Heart right ventricle (tissue), 16 donors: ENCODE results near the gene HOXA1. TPM values are rescaled to one million over a fixed set of nuclear protein-coding genes. Genes with fewer than 3 reads are reported as not detected.

Experiments
- ATAC-seq, 8 donors: fragments of 200-7000 bp; cut with Tn5 transposase; one replicate each; pipeline ENCODE4 v1.9.1; 2020; ENCODE audit warnings: mild to moderate bottlenecking in 8 of 8, moderate library complexity in 8 of 8, moderate number of reproducible peaks in 1 of 8
- DNase-seq, 2 donors: peaks; one replicate each; pipeline ENCODE4 v3.0.0-alpha.2; 2020
- H3K27ac ChIP-seq, 10 donors: fragments of 200-600 bp; sonication (generic) in 2 of 10; one replicate each; pipeline versions ENCODE4 v1.5.0 to v1.8.0; 2020 to 2022; ENCODE audit warnings: mild to moderate bottlenecking in 3 of 10
- H3K27me3 ChIP-seq, 7 donors: fragments of 200-600 bp; one replicate each; pipeline ENCODE4 v1.8.0; 2021 to 2022; ENCODE audit warnings: mild to moderate bottlenecking in 2 of 7
- H3K36me3 ChIP-seq, 9 donors: fragments of 200-600 bp; sonication (generic) in 1 of 9; one replicate each; pipeline versions ENCODE4 v1.5.0 to v1.8.0; 2020 to 2022; ENCODE audit warnings: mild to moderate bottlenecking in 2 of 9
- H3K4me1 ChIP-seq, 9 donors: fragments of 200-600 bp; sonication (generic) in 1 of 9; one replicate each; pipeline versions ENCODE4 v1.5.0 to v1.8.0; 2020 to 2022; ENCODE audit warnings: mild to moderate bottlenecking in 4 of 9
- H3K4me3 ChIP-seq, 10 donors: fragments of 200-600 bp; sonication (generic) in 2 of 10; one replicate each; pipeline versions ENCODE4 v1.5.0 to v1.8.0; 2020 to 2022; ENCODE audit warnings: mild to moderate bottlenecking in 7 of 10, moderate library complexity in 2 of 10
- H3K9me3 ChIP-seq, 11 donors: fragments of 200-600 bp in 10 of 11; sonication (generic) in 2 of 11; one replicate each; pipeline versions ENCODE4 v1.5.0 to v1.8.0; 2013 to 2022; ENCODE audit warnings: mild to moderate bottlenecking in 2 of 11, control low read depth in 1 of 11, moderate library complexity in 1 of 11
- WGBS, 2 donors: extraction: QIAGEN DNeasy Blood & Tissue Kit; methylation state at CpG; one replicate each; pipeline ENCODE4 v1.1.7; 2013; ENCODE audit warnings: inconsistent platforms in 1 of 2; 5-methylcytosine and 5-hydroxymethylcytosine counted together
- intact Hi-C, 10 donors: fragments of 100-400 bp; cut with DNase I; formaldehyde crosslinking; loops; one replicate each; pipeline versions ENCODE4 v1.11.1 to v1.14.2; 2022
- polyA plus RNA-seq, 2 donors: library from polyadenylated mRNA; stranded (reverse); fragments of 200-250 nt; gene quantifications; one replicate each; pipeline ENCODE4 v1.2.3, GENCODE V29; 2013
- total RNA-seq, 10 donors: library from RNA; stranded (reverse); fragmentation: NEBNext Ultra II Directional in 3 of 10; extraction: Animal tissue kit (Norgen Biotek cat#: 25700) in 3 of 10; gene quantifications; one replicate each; pipeline versions ENCODE4 v1.2.1 to v1.2.4, GENCODE V29; 2021 to 2023
- TF ChIP-seq, protein P1 (sequence below), 9 donors: fragments of 200-600 bp; sonication (generic) in 2 of 9; IDR thresholded peaks; one replicate each; pipeline versions ENCODE4 v1.5.0 to v1.8.0; 2021 to 2022; ENCODE audit warnings: antibody characterized with exemption in 9 of 9, mild to moderate bottlenecking in 5 of 9, moderate library complexity in 1 of 9
- donor health status: Arrhythmogenic right ventricular cardiomyopathy.
- donor health status: ischemic (EF 13 %, LVEDD 7.1; RV severe dilation, severe dysfunction).
- donor health status: healthy with polysubstance abuse.
- donor health status: DM: no; HTN: yes; CAD: no.
- donor health status: DM: no; HTN: no; CAD: no.
- donor health status: ischemic (EF 25% LVEDD 6.9; RV normal size, moderate dysfunction).
- donor health status: ischemic (EF 25% LVEDD 5.7; RV mildly dilated, moderate dysfunction).
- donor health status: healthy.
- donor health status: DM: yes; HTN: yes; CAD: no.
- donor health status: Ischemic cardiomyopathy.
- donor health status: ischemic (EF 35%, LVEDD 5.7; RV mildly dilated, moderate dysfunction).
- donor health status: nonischemic (EF 11% LVEDD 7.7; RV severe dilation, severe dysfunction).
- donor health status: DM: yes; HTN: yes; CAD: no.
- donor health status: PGD.
- donor health status: ischemic (EF 29% LVEDD 5.4; RV normal size, mild dysfunction).
- donor health status: nonischemic (EF 23%, LVEDD 6.1; RV moderate dilation, normal function).

The HOXA1 gene
- total and polyA plus RNA-seq, 12 donors = 0.07 to 0.37 (median 0.15) TPM; not detected in 9

DNA sequence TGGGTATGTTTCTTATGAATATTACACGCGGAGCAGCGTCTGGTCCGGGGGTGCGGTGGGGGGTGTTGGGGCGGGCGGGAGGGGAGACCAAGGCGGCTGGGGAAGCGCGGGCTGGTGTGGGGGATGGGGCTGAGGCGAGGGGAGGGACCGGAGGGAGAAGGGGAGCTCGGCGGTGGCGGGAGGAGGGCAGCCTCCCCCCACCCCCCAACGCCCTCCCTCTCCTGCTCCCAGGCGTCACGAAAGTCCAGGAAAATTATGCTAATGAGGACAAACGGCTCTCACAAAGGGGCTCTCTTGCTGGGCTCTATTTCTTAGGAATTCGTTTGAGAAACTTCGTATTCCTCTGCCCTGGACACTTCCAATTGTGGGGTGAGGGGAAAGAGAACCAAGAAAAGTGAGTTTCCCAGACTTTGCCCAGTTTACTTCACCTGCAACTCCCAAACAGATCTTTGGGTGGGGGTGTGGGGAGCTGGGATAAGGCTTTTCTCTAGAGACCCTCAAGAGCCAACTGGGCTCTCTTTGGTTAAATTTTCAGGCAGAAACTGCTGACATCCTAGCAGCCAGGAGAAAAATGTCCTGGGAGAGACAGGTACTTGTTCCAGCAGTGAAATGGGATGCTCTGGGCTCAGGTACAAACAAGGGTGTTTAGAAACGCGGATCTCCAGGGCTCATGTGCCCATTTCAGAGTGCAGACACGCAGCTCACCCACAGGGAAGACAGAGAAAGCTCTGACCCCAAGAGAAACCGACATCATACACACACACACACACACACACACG, 18.4 kb upstream of the HOXA1 start:
- DNase-seq (no peak), ATAC-seq (no peak)
- TF ChIP-seq, protein P1, sequence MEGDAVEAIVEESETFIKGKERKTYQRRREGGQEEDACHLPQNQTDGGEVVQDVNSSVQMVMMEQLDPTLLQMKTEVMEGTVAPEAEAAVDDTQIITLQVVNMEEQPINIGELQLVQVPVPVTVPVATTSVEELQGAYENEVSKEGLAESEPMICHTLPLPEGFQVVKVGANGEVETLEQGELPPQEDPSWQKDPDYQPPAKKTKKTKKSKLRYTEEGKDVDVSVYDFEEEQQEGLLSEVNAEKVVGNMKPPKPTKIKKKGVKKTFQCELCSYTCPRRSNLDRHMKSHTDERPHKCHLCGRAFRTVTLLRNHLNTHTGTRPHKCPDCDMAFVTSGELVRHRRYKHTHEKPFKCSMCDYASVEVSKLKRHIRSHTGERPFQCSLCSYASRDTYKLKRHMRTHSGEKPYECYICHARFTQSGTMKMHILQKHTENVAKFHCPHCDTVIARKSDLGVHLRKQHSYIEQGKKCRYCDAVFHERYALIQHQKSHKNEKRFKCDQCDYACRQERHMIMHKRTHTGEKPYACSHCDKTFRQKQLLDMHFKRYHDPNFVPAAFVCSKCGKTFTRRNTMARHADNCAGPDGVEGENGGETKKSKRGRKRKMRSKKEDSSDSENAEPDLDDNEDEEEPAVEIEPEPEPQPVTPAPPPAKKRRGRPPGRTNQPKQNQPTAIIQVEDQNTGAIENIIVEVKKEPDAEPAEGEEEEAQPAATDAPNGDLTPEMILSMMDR (IDR thresholded peaks at IDR 0.05) = no peak
- intact Hi-C loops = no loop called here
- Histone ChIP-seq H3K4me3 (peak overlapping the region in 6 of 10 donors; percentile 7 to 49 (median 27)), H3K27ac (peak overlapping the region in 5 of 10 donors; percentile 1 to 77 (median 70)), H3K4me1 (peaks cover 0 to 24% (median 6%) of the 10 kb centered on the region in 9 donors), H3K36me3 (no peaks in the 10 kb centered on the region), H3K27me3 (peaks cover 18 to 99% (median 98%) of the 10 kb centered on the region in 7 donors), H3K9me3 (no peaks in the 10 kb centered on the region)
- WGBS, 2 donors = 3 to 11% methylated on average over 14 to 26 of the region's 26 CpGs

DNA sequence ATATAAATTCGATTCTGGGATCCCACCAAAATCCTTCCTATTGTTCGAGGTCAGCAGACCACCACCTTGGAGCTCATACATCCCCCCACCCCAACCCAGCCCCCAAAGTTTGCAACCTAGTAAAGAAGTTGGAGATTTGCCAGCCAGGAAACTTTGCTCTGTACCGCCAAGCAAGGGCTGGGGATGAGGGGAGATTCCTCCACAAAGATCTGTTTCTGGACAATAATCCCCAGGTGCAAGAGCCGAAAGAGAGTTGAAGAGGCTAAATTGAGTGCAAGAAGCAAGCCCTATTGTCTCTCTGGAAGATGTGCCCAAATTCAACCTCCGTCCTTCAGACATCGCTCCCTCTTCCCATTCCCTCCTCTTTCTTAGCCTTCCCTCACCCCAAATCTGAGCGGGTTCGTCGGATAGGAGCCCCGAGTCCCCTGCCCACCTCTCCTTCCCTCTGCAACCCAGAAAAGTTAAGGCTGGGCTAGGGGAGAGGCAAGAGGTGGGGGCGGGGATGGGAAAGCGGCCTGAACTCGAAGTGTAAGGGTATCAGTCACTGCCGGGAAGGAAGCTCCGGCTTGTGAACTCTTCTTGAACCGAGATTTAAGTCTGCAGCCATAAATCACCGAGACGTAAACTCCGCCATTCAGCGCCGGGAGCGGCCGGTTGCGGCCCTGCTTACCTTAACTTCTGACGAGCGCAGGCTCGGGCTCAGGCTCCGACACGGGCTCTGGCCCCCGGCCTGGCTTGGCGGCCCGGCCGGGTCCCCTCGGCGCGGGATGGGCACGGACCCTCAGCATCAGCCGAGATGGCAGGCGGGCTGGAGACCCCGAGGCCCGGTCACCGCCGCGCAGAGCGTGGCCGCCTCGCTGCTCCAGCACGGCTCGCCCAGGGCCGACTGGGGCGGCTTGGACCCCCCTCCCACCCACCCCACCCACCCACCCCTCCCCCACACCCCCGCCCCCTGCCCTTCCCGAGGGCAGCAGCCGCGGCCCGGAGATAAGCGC, 17.5 kb upstream of the HOXA1 start:
- TF ChIP-seq, protein P1 (IDR thresholded peaks at IDR 0.05) = no peak
- Histone ChIP-seq H3K27me3 (peaks cover 21 to 99% (median 98%) of the 10 kb centered on the region in 7 donors), H3K9me3 (no peaks in the 10 kb centered on the region), H3K4me3 (peak overlapping the region in 7 of 10 donors; percentile 7 to 49 (median 28)), H3K4me1 (peaks cover 0 to 28% (median 6%) of the 10 kb centered on the region in 9 donors), H3K27ac (peak overlapping the region in 6 of 10 donors; percentile 1 to 77 (median 52)), H3K36me3 (no peaks in the 10 kb centered on the region)
- 8 to 9% methylated on average over 52 to 54 of the region's 57 CpGs for WGBS, 2 donors
- ATAC-seq = peak in 2 of 8 donors; percentile 7 to 23
- intact Hi-C loops = no loop called here
- no peak for DNase-seq

DNA sequence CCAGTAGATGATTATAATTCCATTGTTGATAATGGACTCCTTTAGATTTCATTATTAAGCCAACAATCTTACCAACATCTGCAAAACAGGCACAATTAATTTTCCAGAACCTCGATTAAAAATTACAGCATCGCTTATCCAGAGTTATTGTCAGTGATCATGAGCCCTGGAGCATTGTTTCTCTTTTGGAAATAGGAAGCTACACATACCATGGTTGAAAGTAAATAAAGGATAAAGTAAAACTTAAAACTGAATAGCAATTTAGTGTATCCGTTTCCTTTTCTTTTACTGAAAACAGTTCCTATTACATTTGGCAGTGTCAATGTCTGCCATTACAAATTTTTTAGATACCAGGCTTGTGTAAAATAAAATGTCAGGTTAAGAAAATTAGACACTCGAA, 16.6 kb upstream of the HOXA1 start:
- DNase-seq (no peak), ATAC-seq (no peak)
- WGBS, 2 donors = 22 to 24% methylated on average over 4 of the region's 4 CpGs
- Histone ChIP-seq H3K36me3 (no peaks in the 10 kb centered on the region), H3K27me3 (peaks cover 22 to 99% (median 98%) of the 10 kb centered on the region in 7 donors), H3K4me1 (peaks cover 0 to 30% (median 6%) of the 10 kb centered on the region in 9 donors), H3K4me3 (peak overlapping the region in 2 of 10 donors; percentile 7 to 42), H3K27ac (peak overlapping the region in 2 of 10 donors; percentile 75 to 77), H3K9me3 (no peaks in the 10 kb centered on the region)
- intact Hi-C loops = no loop called here
- TF ChIP-seq, protein P1 (IDR thresholded peaks at IDR 0.05) = no peak

DNA sequence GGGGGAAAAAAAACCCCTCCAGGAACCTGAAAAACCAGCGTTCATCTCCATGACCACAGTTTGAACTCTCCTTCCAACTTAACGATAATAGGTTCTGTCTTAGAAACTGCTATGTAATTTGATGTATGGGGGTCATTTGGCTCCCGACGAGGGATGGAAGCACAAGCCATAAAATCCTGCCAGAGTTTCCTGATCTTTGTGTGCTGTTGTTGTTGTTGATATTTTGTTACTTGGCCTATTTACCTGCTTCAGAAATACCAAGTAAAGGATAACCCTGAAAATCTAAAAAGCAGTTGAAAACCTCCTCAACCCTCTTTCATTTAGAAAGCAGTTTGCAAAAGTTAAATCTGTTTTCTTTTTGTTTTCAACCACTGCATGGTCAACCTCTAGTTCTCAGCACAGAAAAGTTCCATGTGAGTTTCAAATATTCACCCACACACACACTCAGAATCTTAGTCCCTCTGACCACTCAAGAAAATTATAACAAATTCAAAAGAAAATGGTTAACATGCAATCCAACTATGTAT, 16.0 kb upstream of the HOXA1 start:
- Histone ChIP-seq H3K27me3 (peaks cover 22 to 99% (median 98%) of the 10 kb centered on the region in 7 donors), H3K4me3 (no peak overlapping the region), H3K27ac (peak overlapping the region in 3 of 10 donors; percentile 18 to 75 (median 53)), H3K36me3 (no peaks in the 10 kb centered on the region), H3K4me1 (peaks cover 0 to 33% (median 6%) of the 10 kb centered on the region in 9 donors), H3K9me3 (no peaks in the 10 kb centered on the region)
- TF ChIP-seq, protein P1 (IDR thresholded peaks at IDR 0.05) = no peak
- DNase-seq (no peak), ATAC-seq (no peak)
- 10 to 14% methylated on average over 4 of the region's 4 CpGs for WGBS, 2 donors
- intact Hi-C loops = no loop called here
